Naive thymus-derived CD4-positive, alpha-beta T cell (primary cell): ENCODE results near the gene PLAGL1. TPM values are rescaled to one million over a fixed set of nuclear protein-coding genes. Genes with fewer than 3 reads are reported as not detected.

ENCODE experiments used
- ATAC-seq: fragments of 150-1000 bp; cut with Tn5 transposase; 2 replicates; pipeline ENCODE4 v1.10.0; 2021; ENCODE audit warnings: mild to moderate bottlenecking, moderate library complexity
- CTCF ChIA-PET: fragments of 350-600 bp; sonication (Branson Sonifier 250); formaldehyde crosslinking; loops from one replicate; lab custom pipeline; 2021; ENCODE audit warnings: antibody characterized with exemption; lab: Charles Lee
- POLR2A ChIA-PET: fragments of 350-600 bp; sonication (Branson Sonifier 250); formaldehyde crosslinking; loops from one replicate; lab custom pipeline; 2021; ENCODE audit warnings: antibody characterized with exemption, inconsistent platforms; lab: Charles Lee
- DNase-seq, 9 donors: peaks; one replicate each; pipeline versions ENCODE4 v3.0.0 to v3.0.0-alpha.2; 2020 to 2022; ENCODE audit warnings: mixed read lengths in 1 of 9
- H3K27ac ChIP-seq: one replicate; pipeline ENCODE4 v1.7.0; 2013; ENCODE audit warnings: mild to moderate bottlenecking, low read depth, low read length, moderate library complexity
- H3K27me3 ChIP-seq, 2 donors: one replicate each; pipeline ENCODE4 v1.7.0; 2013; ENCODE audit warnings: low read length in 2 of 2, mild to moderate bottlenecking in 2 of 2, moderate library complexity in 2 of 2; ENCODE audit not compliant: control insufficient read depth in 2 of 2, insufficient read depth in 2 of 2
- H3K36me3 ChIP-seq, 3 experiments: 1 replicate in 2 of 3; 2 replicates in 1 of 3; pipeline ENCODE4 v1.7.0; 2013; ENCODE audit warnings: low read length in 3 of 3, mild to moderate bottlenecking in 3 of 3, moderate library complexity in 1 of 3; ENCODE audit not compliant: insufficient read depth in 3 of 3, control insufficient read depth in 2 of 3
- H3K4me1 ChIP-seq, 2 donors: one replicate each; pipeline ENCODE4 v1.7.0; 2013; ENCODE audit warnings: low read length in 2 of 2, mild to moderate bottlenecking in 2 of 2, moderate library complexity in 1 of 2; ENCODE audit not compliant: control insufficient read depth in 2 of 2, insufficient read depth in 2 of 2
- H3K4me3 ChIP-seq: 2 replicates; pipeline ENCODE4 v1.7.0; 2013; ENCODE audit warnings: mild to moderate bottlenecking, low read length
- H3K9me3 ChIP-seq, 3 experiments: 1 replicate in 2 of 3; 2 replicates in 1 of 3; pipeline ENCODE4 v1.7.0; 2013; ENCODE audit warnings: low read length in 3 of 3; ENCODE audit not compliant: control insufficient read depth in 2 of 3
- H3K27ac Mint-ChIP-seq, 9 donors: one replicate each; pipeline ENCODE4 v1.8.0; 2020 to 2022; ENCODE audit warnings: mixed read lengths in 9 of 9, mild to moderate bottlenecking in 8 of 9, moderate library complexity in 5 of 9, inconsistent platforms in 2 of 9
- H3K27me3 Mint-ChIP-seq, 5 donors: one replicate each; pipeline ENCODE4 v1.8.0; 2021 to 2022; ENCODE audit warnings: mixed read lengths in 5 of 5, mild to moderate bottlenecking in 1 of 5
- H3K36me3 Mint-ChIP-seq, 5 donors: one replicate each; pipeline ENCODE4 v1.8.0; 2020 to 2022; ENCODE audit warnings: mixed read lengths in 5 of 5, mild to moderate bottlenecking in 3 of 5, inconsistent platforms in 1 of 5
- H3K4me1 Mint-ChIP-seq, 7 donors: one replicate each; pipeline ENCODE4 v1.8.0; 2020 to 2022; ENCODE audit warnings: mixed read lengths in 7 of 7, mild to moderate bottlenecking in 3 of 7, inconsistent platforms in 1 of 7
- H3K4me3 Mint-ChIP-seq, 10 donors: one replicate each; pipeline ENCODE4 v1.8.0; 2020 to 2022; ENCODE audit warnings: mild to moderate bottlenecking in 10 of 10, mixed read lengths in 10 of 10, moderate library complexity in 6 of 10, inconsistent platforms in 2 of 10
- H3K9me3 Mint-ChIP-seq, 11 donors: one replicate each; pipeline ENCODE4 v1.8.0; 2020 to 2022; ENCODE audit warnings: mixed read lengths in 11 of 11, mild to moderate bottlenecking in 4 of 11, inconsistent platforms in 1 of 11, moderate library complexity in 1 of 11
- intact Hi-C, 2 donors: fragments of 100-400 bp; cut with micrococcal nuclease; formaldehyde crosslinking; loops; one replicate each; pipeline ENCODE4 v1.15.1; 2023
- polyA plus RNA-seq, 2 donors: library from polyadenylated mRNA; unstranded; fragments of 300-500 nt; fragmentation: Illumina TruSeq; gene quantifications; one replicate each; pipeline ENCODE4 v1.2.3, GENCODE V29; 2021
- total RNA-seq, 6 experiments: library from RNA in 5 of 6; stranded (reverse) in 5 of 6; gene quantifications; 1 replicate in 5 of 6; 2 replicates in 1 of 6; pipeline ENCODE4 v1.2.3 and lab custom pipeline; 2021 to 2026

Gene PLAGL1
- total and polyA plus RNA-seq, 7 experiments from 2014 or later, result 0.94 to 11.2 (median 4.3) TPM

DNA sequence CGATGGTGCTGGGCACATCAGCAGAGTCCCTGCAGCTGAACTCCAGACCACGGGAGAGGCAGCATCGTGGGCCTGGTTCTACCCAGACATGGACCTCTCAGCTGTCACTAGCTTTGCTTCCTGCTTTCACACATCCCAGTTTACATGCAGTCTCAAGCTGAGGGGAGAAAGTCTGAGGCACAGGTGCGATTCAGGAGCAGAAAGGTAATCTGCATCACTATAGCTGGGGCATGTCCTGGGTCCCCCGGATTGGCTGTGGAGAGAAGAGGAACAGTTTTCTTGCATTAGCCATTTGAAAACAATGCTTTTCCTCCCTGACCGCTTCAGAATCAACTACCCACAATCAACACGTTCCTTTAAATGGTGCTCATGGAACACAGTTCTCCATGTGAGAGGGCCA lies 59.9 kb downstream of the PLAGL1 start:
- H3K4me1 ChIP-seq, result no peaks in the 10 kb centered on the region
- no peaks in the 10 kb centered on the region for H3K27me3 ChIP-seq
- H3K36me3 ChIP-seq, result no peaks in the 10 kb centered on the region
- H3K4me3 ChIP-seq, result no peak overlapping the region
- DNase-seq (no peak), ATAC-seq (no peak)
- POLR2A ChIA-PET, result interaction anchor here (0.9 kb wide), 1 partner anchor 61 kb away, joined by 5 read pairs; no protein-coding TSS in a partner anchor
- no peak overlapping the region for H3K27ac ChIP-seq
- Mint-ChIP-seq H3K27ac (no peak overlapping the region), H3K9me3 (peaks cover 0 to 6% (median 0%) of the 10 kb centered on the region in 11 donors), H3K27me3 (no peaks in the 10 kb centered on the region), H3K4me1 (no peaks in the 10 kb centered on the region), H3K36me3 (peaks cover 0 to 19% (median 10%) of the 10 kb centered on the region in 5 donors), H3K4me3 (no peak overlapping the region)
- H3K9me3 ChIP-seq, result no peaks in the 10 kb centered on the region
- CTCF ChIA-PET, result interaction anchor here (1.4 kb wide), 1 partner anchor 8 kb away, joined by 5 read pairs; no protein-coding TSS in a partner anchor
- intact Hi-C loops, result loop anchor here in 1 of 2 donors (10.0 kb wide), 1 partner anchor 117 kb away; no protein-coding TSS in a partner anchor

DNA sequence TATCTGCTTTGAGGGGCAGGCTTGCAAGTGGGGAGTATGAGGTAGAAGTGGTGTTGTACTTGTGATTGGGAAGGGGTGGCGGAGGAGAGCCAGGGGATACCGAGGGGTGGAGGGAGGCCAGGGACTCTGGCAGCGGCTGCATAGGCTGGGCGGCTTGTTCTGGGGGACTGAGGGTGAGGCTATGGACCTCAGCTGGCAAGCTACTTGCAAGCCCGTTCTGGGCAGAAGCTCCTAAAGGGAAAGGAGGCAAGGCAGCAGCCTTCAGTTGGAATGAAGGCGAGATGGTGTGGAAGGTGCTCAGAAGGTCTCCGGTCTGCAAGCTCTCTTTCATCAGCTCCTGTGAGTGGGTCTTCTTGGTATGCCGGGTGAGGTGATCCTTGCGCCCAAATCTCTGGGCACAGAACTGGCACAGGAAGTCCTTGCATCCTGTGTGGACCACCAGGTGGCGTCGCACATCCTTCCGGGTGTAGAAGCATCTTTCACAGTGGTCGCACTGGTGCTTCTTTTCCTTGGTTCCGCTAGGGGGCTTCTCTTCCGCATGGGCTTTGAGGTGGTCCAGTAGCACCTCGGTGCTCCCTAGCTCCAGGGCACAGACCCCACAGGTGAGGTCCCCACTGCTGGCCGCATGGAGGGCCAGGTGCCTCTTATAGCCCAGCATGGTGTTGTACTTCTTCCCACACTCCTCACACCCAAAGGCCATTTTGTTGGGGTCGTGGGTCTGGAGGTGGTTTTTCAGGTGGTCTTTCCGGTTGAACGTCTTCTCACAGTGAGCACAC lies 66.0 kb downstream of the PLAGL1 start:
- Mint-ChIP-seq H3K4me1 (peaks cover 0 to 16% (median 6%) of the 10 kb centered on the region in 7 donors), H3K27ac (peak overlapping the region in 1 of 9 donors; percentile 58), H3K36me3 (peaks cover 0 to 6% (median 0%) of the 10 kb centered on the region in 5 donors), H3K9me3 (peaks cover 0 to 1% (median 0%) of the 10 kb centered on the region in 11 donors), H3K4me3 (no peak overlapping the region), H3K27me3 (peaks cover 0 to 3% (median 0%) of the 10 kb centered on the region in 5 donors)
- no peaks in the 10 kb centered on the region for H3K9me3 ChIP-seq
- POLR2A ChIA-PET, result interaction anchor here (0.6 kb wide), 1 partner anchor 1820 kb away, joined by 3 read pairs; no protein-coding TSS in a partner anchor
- peak; percentile 14 to 53 (median 35) for DNase-seq
- no peak overlapping the region for H3K27ac ChIP-seq
- H3K27me3 ChIP-seq, result no peaks in the 10 kb centered on the region
- peak; percentile 65 for ATAC-seq
- no peaks in the 10 kb centered on the region for H3K36me3 ChIP-seq
- no peak overlapping the region for H3K4me3 ChIP-seq
- H3K4me1 ChIP-seq, result no peaks in the 10 kb centered on the region
- CTCF ChIA-PET, result interaction anchor here (0.6 to 1.6 kb wide), 4 partner anchors 9 to 1464 kb away, joined by 3 to 4 read pairs (median 4); no protein-coding TSS in a partner anchor
- intact Hi-C loops, result loop anchor here (2.0 to 10.0 kb wide), 5 partner anchors 97 to 540 kb away; partner anchors contain the start of genes LTV1 (in 1 of the 2) and SF3B5 (in 1 of the 2)

DNA sequence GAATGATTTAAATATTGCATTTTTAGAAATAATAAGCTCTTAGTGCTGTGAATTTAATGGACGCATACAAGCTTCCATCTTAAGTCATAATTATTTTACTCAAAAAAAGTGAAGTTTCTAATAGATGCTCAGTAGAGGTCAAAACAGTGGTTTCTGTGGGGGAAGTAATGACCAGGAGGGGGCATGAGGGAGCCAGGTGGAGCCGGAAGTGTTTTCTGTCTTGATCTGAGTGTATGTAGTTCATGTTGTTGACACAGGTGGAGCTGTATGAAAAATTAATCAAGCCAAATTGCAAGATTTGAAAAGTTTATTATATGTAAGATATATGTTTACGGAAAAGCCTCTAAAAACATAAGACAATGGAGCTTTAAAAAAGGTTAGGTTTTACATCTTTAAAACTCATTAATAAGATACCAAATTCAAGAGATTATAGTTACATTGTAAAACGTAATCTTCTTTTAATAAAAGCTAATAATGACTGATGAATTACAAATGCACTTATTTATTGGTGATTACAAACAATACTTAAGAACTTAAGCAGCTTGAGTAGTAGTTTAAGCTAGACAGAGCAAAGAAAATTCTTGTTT lies 68.0 kb downstream of the PLAGL1 start:
- Histone ChIP-seq H3K36me3 (no peaks in the 10 kb centered on the region), H3K4me1 (no peaks in the 10 kb centered on the region), H3K4me3 (no peak overlapping the region), H3K27me3 (no peaks in the 10 kb centered on the region), H3K27ac (no peak overlapping the region), H3K9me3 (no peaks in the 10 kb centered on the region)
- Mint-ChIP-seq H3K4me3 (no peak overlapping the region), H3K27me3 (peaks cover 0 to 7% (median 0%) of the 10 kb centered on the region in 5 donors), H3K36me3 (no peaks in the 10 kb centered on the region), H3K9me3 (no peaks in the 10 kb centered on the region), H3K27ac (no peak overlapping the region), H3K4me1 (peaks cover 0 to 16% (median 6%) of the 10 kb centered on the region in 7 donors)
- peak in 7 of 9 donors; percentile 44 to 69 (median 54) for DNase-seq
- CTCF ChIA-PET, result interaction anchor here (0.5 to 1.9 kb wide), 20 partner anchors 9 to 1247 kb away, joined by 3 to 7 read pairs (median 4); no protein-coding TSS in a partner anchor
- POLR2A ChIA-PET, result interaction anchor here (0.9 kb wide), 1 partner anchor 155 kb away, joined by 3 read pairs; no protein-coding TSS in a partner anchor
- intact Hi-C loops, result loop anchor here (1.0 to 10.0 kb wide), 10 partner anchors 73 to 542 kb away; partner anchors contain the start of genes LTV1 (in 1 of the 2) and SF3B5 (in 1 of the 2)
- peak; percentile 96 for ATAC-seq

DNA sequence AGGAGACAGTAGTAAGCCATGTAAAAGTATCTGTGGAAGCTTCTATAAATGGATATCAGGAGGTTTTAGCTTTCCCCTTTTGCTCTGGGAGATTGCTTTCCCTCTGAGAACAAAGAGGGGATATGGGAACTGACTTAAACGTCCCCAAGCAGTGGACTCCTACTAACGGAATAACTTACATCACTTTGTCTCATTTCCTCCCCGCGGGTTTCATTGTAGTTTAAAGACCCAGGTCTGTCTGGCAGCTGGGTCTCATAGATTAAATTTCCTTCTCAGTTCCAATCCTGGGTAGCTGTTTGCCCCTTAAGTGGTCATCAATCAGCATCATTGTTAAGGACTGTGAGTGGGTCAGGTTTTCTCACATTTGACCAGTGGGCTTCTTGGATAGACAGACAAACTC lies 68.7 kb downstream of the PLAGL1 start:
- Mint-ChIP-seq H3K9me3 (peaks cover 0 to 1% (median 0%) of the 10 kb centered on the region in 11 donors), H3K27ac (peak overlapping the region in 1 of 9 donors; percentile 41), H3K4me1 (peaks cover 0 to 16% (median 6%) of the 10 kb centered on the region in 7 donors), H3K36me3 (peaks cover 0 to 2% (median under 1%) of the 10 kb centered on the region in 5 donors), H3K4me3 (no peak overlapping the region), H3K27me3 (peaks cover 0 to 7% (median 0%) of the 10 kb centered on the region in 5 donors)
- Histone ChIP-seq H3K4me3 (no peak overlapping the region), H3K9me3 (no peaks in the 10 kb centered on the region), H3K27ac (no peak overlapping the region), H3K36me3 (no peaks in the 10 kb centered on the region), H3K27me3 (no peaks in the 10 kb centered on the region), H3K4me1 (no peaks in the 10 kb centered on the region)
- intact Hi-C loops, result no loop called here
- no peak for DNase-seq
- CTCF ChIA-PET, result interaction anchor here (0.6 to 1.9 kb wide), 11 partner anchors 8 to 1793 kb away, joined by 3 to 7 read pairs (median 3); no protein-coding TSS in a partner anchor
- no peak for ATAC-seq
- POLR2A ChIA-PET, result interaction anchor here (0.9 kb wide), 1 partner anchor 155 kb away, joined by 3 read pairs; no protein-coding TSS in a partner anchor

DNA sequence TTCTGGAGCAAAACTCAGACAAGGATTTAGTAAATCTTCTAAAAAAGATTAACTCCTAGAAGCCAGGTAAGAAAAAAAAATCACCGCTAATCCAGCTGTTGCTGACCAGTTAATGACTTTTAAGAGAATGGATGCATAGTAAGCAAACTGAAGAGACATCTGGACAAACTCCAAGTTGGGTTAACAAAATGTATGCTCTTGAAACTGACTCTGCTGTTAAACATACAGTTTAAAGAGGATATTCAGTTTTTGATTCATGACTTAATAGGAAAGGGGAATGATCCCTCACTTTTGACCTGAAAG lies 70.4 kb downstream of the PLAGL1 start:
- H3K27me3 Mint-ChIP-seq, result peaks cover 0 to 7% (median 0%) of the 10 kb centered on the region in 5 donors
- no peak for DNase-seq
- peaks cover 0 to 18% (median 5%) of the 10 kb centered on the region in 5 donors for H3K36me3 Mint-ChIP-seq
- POLR2A ChIA-PET, result no interaction called here
- no peak overlapping the region for H3K4me3 Mint-ChIP-seq
- Histone ChIP-seq H3K4me3 (no peak overlapping the region), H3K36me3 (no peaks in the 10 kb centered on the region), H3K27ac (no peak overlapping the region), H3K4me1 (no peaks in the 10 kb centered on the region), H3K9me3 (no peaks in the 10 kb centered on the region), H3K27me3 (no peaks in the 10 kb centered on the region)
- ATAC-seq, result no peak
- no peak overlapping the region for H3K27ac Mint-ChIP-seq
- CTCF ChIA-PET, result interaction anchor here (0.5 to 0.8 kb wide), 2 partner anchors 13 to 363 kb away, joined by 4 to 8 read pairs; no protein-coding TSS in a partner anchor
- peaks cover 0 to 16% (median 6%) of the 10 kb centered on the region in 7 donors for H3K4me1 Mint-ChIP-seq
- H3K9me3 Mint-ChIP-seq, result peaks cover 0 to 13% (median 3%) of the 10 kb centered on the region in 11 donors
- intact Hi-C loops, result no loop called here
